ENCODE data around the gene WWOX. TPM values are rescaled to one million over a fixed set of nuclear protein-coding genes. Genes with fewer than 3 reads are reported as not detected.
A peak's percentile ranks its signal among the peaks of the same experiment; 100 is the strongest.

Gene WWOX
- total and polyA plus RNA-seq, 2 of the 13 experiments (the other 11 are each of a cell fraction or from before 2014, with no cell fraction given) = 9.1 to 37.4 TPM

GRCh38 chr16:79081297-79082066 is 982.0 kb downstream of the WWOX start (continued):
- TF ChIP-seq AKNA (CRISPR knock-in tag; IDR thresholded peaks at IDR 0.05; ENCODE audit: borderline replicate concordance) = no peak
- no peak for TF ChIP-seq ADNP (CRISPR knock-in tag; IDR thresholded peaks at IDR 0.05)
- no peak for TF ChIP-seq SSRP1 (CRISPR knock-in tag; IDR thresholded peaks at IDR 0.05)
- no peak for TF ChIP-seq HES4 (CRISPR knock-in tag; IDR thresholded peaks at IDR 0.05; ENCODE audit: borderline replicate concordance)
- TF ChIP-seq NCOA2 (CRISPR knock-in tag; IDR thresholded peaks at IDR 0.05) = peak; percentile 61; the same call in 1 of the 2 replicates
- 0 out of 2 replicates have a peak, but pooled peaks have one; percentile 13 for TF ChIP-seq PPARG (CRISPR knock-in tag; conservative IDR thresholded peaks at IDR 0.05)
- no peak for TF ChIP-seq CHD2 (IDR thresholded peaks at IDR 0.05; ENCODE audit: low read depth, low read length)
- TF ChIP-seq THRA (CRISPR knock-in tag; IDR thresholded peaks at IDR 0.05; ENCODE audit: borderline replicate concordance) = peak; percentile 90
- TF ChIP-seq FUBP1 (CRISPR knock-in tag; IDR thresholded peaks at IDR 0.05; ENCODE audit: borderline replicate concordance) = no peak
- TF ChIP-seq NR2F6 (IDR thresholded peaks at IDR 0.05) = no peak
- peak; percentile 20; the same call in 1 of the 2 replicates for TF ChIP-seq NR2F6 (CRISPR knock-in tag; IDR thresholded peaks at IDR 0.05)
- 0 out of 2 replicates have a peak, but pooled peaks have one; percentile 20 for TF ChIP-seq ATF1 (CRISPR knock-in tag; IDR thresholded peaks at IDR 0.05)
- no peak for TF ChIP-seq ZNF564 (CRISPR knock-in tag; IDR thresholded peaks at IDR 0.05)
- TF ChIP-seq HHEX (CRISPR knock-in tag; IDR thresholded peaks at IDR 0.05) = no peak
- no peak for TF ChIP-seq RFXANK (CRISPR knock-in tag; IDR thresholded peaks at IDR 0.05)
- TF ChIP-seq ZNF724P (CRISPR knock-in tag; IDR thresholded peaks at IDR 0.05; ENCODE audit: borderline replicate concordance) = no peak
- no peak for TF ChIP-seq ZNF34 (CRISPR knock-in tag; IDR thresholded peaks at IDR 0.05; ENCODE audit: borderline replicate concordance)
- TF ChIP-seq HNF4A (CRISPR knock-in tag; IDR thresholded peaks at IDR 0.05) = peak; percentile 96
- no peak for TF ChIP-seq NR2F1 (CRISPR knock-in tag; IDR thresholded peaks at IDR 0.05)
- TF ChIP-seq DNMT3B (CRISPR knock-in tag; conservative IDR thresholded peaks at IDR 0.05) = no peak
- TF ChIP-seq ZBTB26 (CRISPR knock-in tag; IDR thresholded peaks at IDR 0.05; ENCODE audit: borderline replicate concordance) = no peak
- TF ChIP-seq NR1H2 (CRISPR knock-in tag; IDR thresholded peaks at IDR 0.05; ENCODE audit: borderline replicate concordance, low read depth) = no peak
